ENCODE results near the gene TSHZ3.

GRCh38 chr19:31306006-31306753 is 43.1 kb downstream of the TSHZ3 start:
- TF ChIP-seq POLR2A (IDR thresholded peaks at IDR 0.05) = no peak
- no peak for TF ChIP-seq CTCF (IDR thresholded peaks at IDR 0.05)
